GM19328 (cell line): ENCODE measurements around the gene PSG6.
"Not testable (repeated sequence)": the region's sequence is repeated elsewhere in the genome, so short reads cannot be mapped to it uniquely, and the experiment has no call there.

ENCODE experiments used
- ATAC-seq: cut with Tn5 transposase; IDR thresholded peaks from one replicate; pipeline ENCODE4 v1.9.1; 2021; ENCODE audit warnings: mild to moderate bottlenecking, moderate library complexity; ENCODE audit not compliant: unreplicated experiment

PSG6 gene

DNA sequence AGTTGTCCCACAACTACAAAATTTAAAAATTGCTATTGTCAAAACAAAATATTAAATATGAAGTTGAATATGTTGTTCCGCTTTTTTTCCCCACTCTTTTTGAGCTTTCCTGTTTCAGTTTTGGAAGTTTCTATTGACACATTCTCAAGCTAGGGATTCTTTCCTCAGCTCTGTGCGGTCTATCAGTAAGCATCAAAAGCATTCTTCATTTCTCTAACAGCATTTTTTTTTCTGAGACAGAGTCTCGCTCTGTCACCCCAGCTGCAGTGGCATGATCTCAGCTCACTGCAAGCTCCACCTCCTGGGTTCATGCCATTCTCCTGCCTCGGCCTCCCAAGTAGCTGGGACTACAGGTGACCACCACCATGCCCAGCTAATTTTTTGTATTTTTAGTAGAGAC lies 4.8 kb downstream of the PSG6 start:
- ATAC-seq, result not testable (repeated sequence)

DNA sequence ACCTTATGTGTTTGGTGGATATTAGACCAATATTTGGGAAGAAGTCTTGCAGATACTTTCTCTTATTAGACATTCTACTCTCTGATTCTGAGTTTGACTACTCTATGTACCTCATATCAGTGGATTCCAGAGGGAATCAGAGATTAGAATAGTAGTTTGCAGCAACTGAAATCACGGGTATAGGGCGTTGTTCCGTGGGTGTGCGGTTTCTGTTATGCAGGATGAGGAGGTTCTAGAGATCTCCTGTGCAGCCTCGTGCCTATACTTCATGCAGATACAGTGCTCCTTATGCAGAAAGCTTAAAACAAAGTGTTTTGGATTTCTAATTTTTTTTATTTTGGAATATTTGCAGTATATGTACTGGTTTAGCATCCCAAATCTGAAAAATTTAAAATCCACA lies 6.0 kb downstream of the PSG6 start:
- not testable (repeated sequence) for ATAC-seq

DNA sequence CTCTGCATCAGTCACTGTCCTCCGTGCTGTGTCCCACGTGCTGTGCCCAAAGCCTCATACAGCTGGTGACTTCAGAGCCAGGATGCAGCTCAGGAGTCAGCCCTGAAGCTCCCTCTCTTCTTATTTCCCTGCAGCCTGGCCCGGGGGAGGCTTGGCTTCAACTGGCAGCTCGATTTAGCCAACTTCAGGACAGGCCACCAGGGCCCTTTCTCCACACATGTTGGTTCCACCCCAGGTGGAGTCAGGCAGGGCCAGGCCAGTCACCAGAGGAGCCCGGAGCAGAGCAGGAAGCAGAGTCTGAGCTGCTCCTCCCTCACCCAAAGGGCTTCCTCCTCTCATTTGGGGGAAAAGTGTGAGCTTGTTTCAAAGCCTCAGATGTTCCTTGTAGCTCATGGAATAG lies 11.5 kb downstream of the PSG6 start:
- not testable (repeated sequence) for ATAC-seq

DNA sequence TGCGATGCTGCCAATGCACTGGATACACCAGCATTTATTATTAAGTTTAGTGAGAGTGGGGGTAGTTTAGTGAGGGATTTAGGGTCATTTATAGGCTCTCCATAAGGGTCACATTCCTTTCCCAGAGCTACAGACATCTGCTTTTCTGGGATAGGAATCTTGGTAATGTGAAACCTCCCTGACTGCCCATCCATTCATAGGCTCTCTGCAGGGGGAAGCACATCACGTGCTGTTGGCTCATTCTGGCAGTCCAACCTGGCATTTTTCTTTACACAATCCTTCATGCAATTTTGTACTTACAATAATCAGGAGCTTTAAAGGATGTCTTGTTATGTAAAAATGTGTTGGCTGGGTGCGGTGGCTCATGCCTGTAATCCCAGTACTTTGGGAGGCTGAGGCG lies 17.1 kb downstream of the PSG6 start:
- ATAC-seq, result not testable (repeated sequence)

GRCh38 chr19:42899674-42900073 lies 18.0 kb downstream of the PSG6 start:
- ATAC-seq, result not testable (repeated sequence)

GRCh38 chr19:42899110-42899509 lies 18.6 kb downstream of the PSG6 start:
- ATAC-seq, result not testable (repeated sequence)

DNA sequence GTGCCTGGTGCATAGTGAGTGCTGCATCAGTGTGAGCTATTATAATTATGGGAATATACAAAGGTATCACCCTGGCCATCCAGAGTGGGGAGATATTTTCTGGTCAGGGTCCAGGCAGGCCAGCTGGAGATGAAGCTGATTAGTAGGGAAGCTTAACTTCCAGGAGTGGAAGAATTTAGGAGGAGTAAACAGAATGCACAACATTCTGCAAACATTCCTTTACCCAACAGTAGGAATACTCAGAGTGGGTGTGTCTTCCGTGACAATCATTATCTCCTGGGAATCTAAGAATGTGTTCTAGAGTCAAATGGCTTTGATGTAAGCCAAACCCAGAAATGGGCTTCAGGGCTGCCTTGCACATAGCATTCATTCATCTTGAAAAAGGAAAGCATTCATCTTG lies 19.0 kb downstream of the PSG6 start:
- ATAC-seq, result not testable (repeated sequence)

GRCh38 chr19:42897729-42898128 lies 20.0 kb downstream of the PSG6 start:
- ATAC-seq, result not testable (repeated sequence)

GRCh38 chr19:42890446-42890845 lies 27.2 kb downstream of the PSG6 start:
- not testable (repeated sequence) for ATAC-seq

- ATAC-seq, result not testable (repeated sequence)
Observed at GRCh38 chr19:42887876-42888445, 29.7 kb downstream of the PSG6 start.

- ATAC-seq, result not testable (repeated sequence)
Observed at GRCh38 chr19:42882730-42883129, 35.0 kb downstream of the PSG6 start.

- not testable (repeated sequence) for ATAC-seq
Observed at GRCh38 chr19:42882010-42882409, 35.7 kb downstream of the PSG6 start.

GRCh38 chr19:42881279-42881678 lies 36.4 kb downstream of the PSG6 start:
- ATAC-seq, result not testable (repeated sequence)

- not testable (repeated sequence) for ATAC-seq
Observed at GRCh38 chr19:42880621-42881020, 37.1 kb downstream of the PSG6 start.

DNA sequence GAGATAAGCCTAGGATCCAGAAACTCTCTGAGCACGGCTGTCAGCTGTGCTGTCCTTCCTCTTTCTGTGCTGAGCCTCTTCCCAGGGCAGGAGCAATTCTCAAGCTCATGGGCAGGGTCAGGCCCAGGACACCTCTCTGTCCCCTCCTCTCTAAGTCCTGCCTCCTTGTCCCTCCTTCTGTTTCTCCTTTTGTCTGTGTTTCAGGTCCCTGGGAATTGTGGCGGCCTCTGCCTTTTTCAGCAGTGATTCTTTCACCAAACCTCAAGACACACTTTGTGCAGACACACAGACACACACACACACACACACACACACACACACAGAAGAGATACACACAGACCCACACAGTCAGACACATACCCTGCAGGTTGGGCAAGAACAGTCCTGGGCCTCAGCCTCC lies 38.1 kb downstream of the PSG6 start, which contains the start of gene PSG1:
TSS of gene PSG1 (minus strand) at position 101 of the 400 bp plus-strand sequence. CDS start 132 bp downstream, outside the sequence.
- no peak for ATAC-seq

DNA sequence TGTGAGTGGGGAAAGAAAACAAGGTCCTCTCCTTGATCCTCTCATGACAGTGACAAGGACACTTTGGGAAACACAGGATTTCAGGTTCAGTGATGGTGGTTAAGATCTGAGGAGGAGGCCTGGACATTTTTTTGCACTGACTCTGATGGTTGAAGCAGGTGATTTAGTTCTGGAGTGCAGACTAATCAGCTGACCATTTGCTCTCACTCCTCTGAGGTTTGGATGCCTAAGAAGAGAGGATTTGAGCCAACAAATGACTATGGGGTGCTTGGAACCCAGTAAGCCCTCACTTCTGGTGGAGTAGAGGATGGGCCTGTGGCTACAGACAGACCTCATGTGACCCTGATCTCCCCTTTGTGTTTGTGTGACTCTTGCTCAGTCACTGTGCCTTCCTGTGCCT lies 41.1 kb downstream of the PSG6 start:
- not testable (repeated sequence) for ATAC-seq

DNA sequence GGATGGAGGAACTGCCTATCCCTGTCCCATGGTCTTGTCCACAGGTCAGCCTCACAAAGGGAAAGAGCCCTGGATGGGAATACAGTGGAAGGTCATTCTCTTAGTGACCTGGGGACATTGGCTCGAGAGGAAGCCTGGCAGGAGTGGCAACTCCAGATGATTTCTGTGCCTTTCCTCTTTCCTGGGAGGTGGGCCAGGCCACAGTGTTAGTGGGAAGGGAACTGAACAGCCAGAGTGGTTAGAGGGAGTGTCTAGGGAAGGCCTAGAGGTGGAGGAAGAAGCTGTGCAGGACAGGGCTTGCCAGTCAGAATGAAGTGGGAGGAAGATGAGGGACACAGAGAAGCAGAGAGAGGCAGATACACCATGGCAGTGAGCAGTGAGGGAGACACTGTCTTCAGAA lies 41.8 kb downstream of the PSG6 start:
- not testable (repeated sequence) for ATAC-seq

GRCh38 chr19:42874901-42875813 lies 42.5 kb downstream of the PSG6 start:
- ATAC-seq, result not testable (repeated sequence)

- ATAC-seq, result not testable (repeated sequence)
Observed at GRCh38 chr19:42874136-42874535, 43.6 kb downstream of the PSG6 start.

DNA sequence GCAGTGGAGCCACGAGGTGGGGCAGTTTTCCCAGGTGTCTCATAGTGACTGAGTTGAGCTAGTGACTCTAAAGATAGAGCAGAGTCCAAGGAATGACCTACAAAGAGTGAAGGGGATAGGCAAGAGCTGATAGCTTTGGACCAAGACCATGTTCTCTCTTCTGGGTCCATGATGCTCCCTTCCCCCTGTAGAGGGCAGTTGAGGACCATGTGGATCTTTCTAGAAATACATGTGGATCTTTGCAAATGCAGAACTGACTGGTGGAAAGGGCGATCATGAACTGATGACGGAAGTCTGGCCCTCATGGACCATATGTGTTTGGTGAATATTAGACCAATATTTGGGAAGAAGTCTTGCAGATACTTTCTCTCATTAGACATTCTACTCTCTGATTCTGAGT lies 45.1 kb downstream of the PSG6 start:
- no peak for ATAC-seq

DNA sequence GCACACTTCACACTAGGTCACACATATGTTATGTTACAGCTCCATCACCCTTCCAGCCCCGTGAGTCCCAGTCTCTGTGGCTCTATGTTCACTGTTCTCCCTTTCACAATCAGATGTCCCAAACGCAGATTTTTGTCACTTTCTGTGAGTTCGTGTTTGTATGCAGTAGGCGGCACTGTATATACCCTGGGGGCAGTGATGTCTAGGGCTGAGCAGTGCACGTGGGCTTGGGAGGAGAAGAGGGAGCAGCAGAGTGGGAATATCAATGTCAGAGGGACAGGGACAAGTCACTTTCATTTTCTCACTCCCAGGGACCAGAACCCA lies 60.2 kb downstream of the PSG6 start:
- ATAC-seq, result no peak
